ENCODE measurements around the gene HJURP. TPM values are rescaled to one million over a fixed set of nuclear protein-coding genes. Genes with fewer than 3 reads are reported as not detected.

The HJURP gene
- total RNA-seq, 1 experiment from 2014 or later: 37.0 TPM

GRCh38 chr2:233813236-233814055 lies 40.9 kb downstream of the HJURP start:
- ChIA-PET POLR2A (ENCODE audit: unreplicated experiment) (no interaction called here), CTCF (no interaction called here)
- Histone ChIP-seq H3K4me3 (ENCODE audit: low read length) (no peak overlapping the region), H3K27ac (ENCODE audit: low read length) (no peak overlapping the region), H3K4me1 (ENCODE audit: insufficient read depth, low read length) (no peaks in the 10 kb centered on the region), H3K27me3 (ENCODE audit: low read length) (no peaks in the 10 kb centered on the region), H2AFZ (ENCODE audit: low read length) (no peak overlapping the region), H3K9ac (ENCODE audit: low read length) (no peak overlapping the region), H3K4me2 (ENCODE audit: low read length) (no peak overlapping the region), H4K20me1 (ENCODE audit: low read length) (no peaks in the 10 kb centered on the region), H3K79me2 (ENCODE audit: low read length) (no peaks in the 10 kb centered on the region), H3K9me2 (replicated peaks; ENCODE audit: low read length) (no peaks in the 10 kb centered on the region), H3K36me3 (ENCODE audit: low read depth, low read length) (no peaks in the 10 kb centered on the region), H3F3A (ENCODE audit: low read length, unreplicated experiment) (no peaks in the 10 kb centered on the region), H3K9me3 (ENCODE audit: low read length) (no peaks in the 10 kb centered on the region)
- no peak for DNase-seq
- TF ChIP-seq EZH2phosphoT487 (IDR thresholded peaks at IDR 0.05; ENCODE audit: borderline replicate concordance, low read length): no peak
- no peak for TF ChIP-seq CTCF (conservative IDR thresholded peaks at IDR 0.05; ENCODE audit: low read depth, low read length)
- no peak for TF ChIP-seq EZH2 (IDR thresholded peaks at IDR 0.05; ENCODE audit: low read length, unreplicated experiment)
- BruUV-seq (replicated peaks): no TSS peak
- no peak for ATAC-seq
- intact Hi-C loops (cut with micrococcal nuclease): loop anchor here (2.0 kb wide), 1 partner anchor 55 kb away; no protein-coding TSS in a partner anchor

GRCh38 chr2:233811732-233812131 lies 42.6 kb downstream of the HJURP start:
- Histone ChIP-seq H4K20me1 (ENCODE audit: low read length) (no peaks in the 10 kb centered on the region), H3K36me3 (ENCODE audit: low read depth, low read length) (no peaks in the 10 kb centered on the region), H3K4me2 (ENCODE audit: low read length) (no peak overlapping the region), H2AFZ (ENCODE audit: low read length) (no peak overlapping the region), H3K4me1 (ENCODE audit: insufficient read depth, low read length) (no peaks in the 10 kb centered on the region), H3K9me3 (ENCODE audit: low read length) (no peaks in the 10 kb centered on the region), H3K79me2 (ENCODE audit: low read length) (no peaks in the 10 kb centered on the region), H3F3A (ENCODE audit: low read length, unreplicated experiment) (no peaks in the 10 kb centered on the region), H3K9me2 (replicated peaks; ENCODE audit: low read length) (no peaks in the 10 kb centered on the region), H3K9ac (ENCODE audit: low read length) (no peak overlapping the region), H3K27me3 (ENCODE audit: low read length) (no peaks in the 10 kb centered on the region), H3K4me3 (ENCODE audit: low read length) (no peak overlapping the region), H3K27ac (ENCODE audit: low read length) (no peak overlapping the region)
- intact Hi-C loops (cut with micrococcal nuclease): no loop called here
- CTCF ChIA-PET: no interaction called here
- DNase-seq: no peak
- POLR2A ChIA-PET (ENCODE audit: unreplicated experiment): no interaction called here
- no peak for ATAC-seq
- no TSS peak for BruUV-seq (replicated peaks)
- no peak for TF ChIP-seq CTCF (conservative IDR thresholded peaks at IDR 0.05; ENCODE audit: low read depth, low read length)
- TF ChIP-seq EZH2 (IDR thresholded peaks at IDR 0.05; ENCODE audit: low read length, unreplicated experiment): no peak
- TF ChIP-seq EZH2phosphoT487 (IDR thresholded peaks at IDR 0.05; ENCODE audit: borderline replicate concordance, low read length): no peak

- no peaks in the 10 kb centered on the region for H4K20me1 ChIP-seq (ENCODE audit: low read length)
- POLR2A ChIA-PET (ENCODE audit: unreplicated experiment): no interaction called here
- no peak overlapping the region for H3K4me3 ChIP-seq (ENCODE audit: low read length)
- H3K36me3 ChIP-seq (ENCODE audit: low read depth, low read length): no peaks in the 10 kb centered on the region
- no peaks in the 10 kb centered on the region for H3K4me1 ChIP-seq (ENCODE audit: insufficient read depth, low read length)
- H3F3A ChIP-seq (ENCODE audit: low read length, unreplicated experiment): no peaks in the 10 kb centered on the region
- TF ChIP-seq EZH2 (IDR thresholded peaks at IDR 0.05; ENCODE audit: low read length, unreplicated experiment): no peak
- no peak for TF ChIP-seq EZH2phosphoT487 (IDR thresholded peaks at IDR 0.05; ENCODE audit: borderline replicate concordance, low read length)
- no peak for TF ChIP-seq CTCF (conservative IDR thresholded peaks at IDR 0.05; ENCODE audit: low read depth, low read length)
- H3K79me2 ChIP-seq (ENCODE audit: low read length): no peaks in the 10 kb centered on the region
- H3K27ac ChIP-seq (ENCODE audit: low read length): no peak overlapping the region
- no peak overlapping the region for H3K4me2 ChIP-seq (ENCODE audit: low read length)
- H3K27me3 ChIP-seq (ENCODE audit: low read length): no peaks in the 10 kb centered on the region
- H3K9me3 ChIP-seq (ENCODE audit: low read length): no peaks in the 10 kb centered on the region
- intact Hi-C loops (cut with micrococcal nuclease): no loop called here
- CTCF ChIA-PET: no interaction called here
- no TSS peak for BruUV-seq (replicated peaks)
- H3K9ac ChIP-seq (ENCODE audit: low read length): no peak overlapping the region
- DNase-seq (no peak), ATAC-seq (no peak)
- no peaks in the 10 kb centered on the region for H3K9me2 ChIP-seq (replicated peaks; ENCODE audit: low read length)
- no peak overlapping the region for H2AFZ ChIP-seq (ENCODE audit: low read length)
Measured at GRCh38 chr2:233811087-233811486, 43.2 kb downstream of the HJURP start.
